MCF 10A (cell line): Measurements from ENCODE around the gene CNTNAP2. TPM values are rescaled to one million over a fixed set of nuclear protein-coding genes. Genes with fewer than 3 reads are reported as not detected.

Experiments used
- BruUV-seq: library from RNA; stranded (reverse); fragments of 400-500 nt; replicated peaks from 2 replicates; lab custom pipeline; 2021; lab: Mats Ljungman, UMichigan
- CTCF ChIA-PET: fragments of 300-600 bp; sonication (Branson Sonifier 250); formaldehyde crosslinking; extraction: SDS; loops from one replicate; lab custom pipeline; 2021; ENCODE audit warnings: antibody characterized with exemption, inconsistent platforms; lab: Yijun Ruan, JAX
- POLR2A ChIA-PET: fragments of 300-600, 350-650 bp; sonication (Branson Sonifier 250); formaldehyde crosslinking; extraction: SDS; loops from one replicate; lab custom pipeline; 2020; ENCODE audit warnings: antibody characterized with exemption, inconsistent platforms; lab: Yijun Ruan, JAX
- DNase-seq: peaks from one replicate; pipeline ENCODE4 v3.0.0-alpha.2; 2018; ENCODE audit not compliant: unreplicated experiment
- H3K27ac Mint-ChIP-seq: one replicate; pipeline ENCODE4 v1.8.0; 2022; ENCODE audit warnings: mild to moderate bottlenecking, low read depth, mixed read lengths; ENCODE audit not compliant: unreplicated experiment
- H3K27me3 Mint-ChIP-seq: one replicate; pipeline ENCODE4 v1.8.0; 2022; ENCODE audit warnings: mixed read lengths; ENCODE audit not compliant: insufficient read depth, unreplicated experiment
- H3K36me3 Mint-ChIP-seq: one replicate; pipeline ENCODE4 v1.8.0; 2022; ENCODE audit warnings: mild to moderate bottlenecking, moderate library complexity, mixed read lengths; ENCODE audit not compliant: insufficient read depth, unreplicated experiment
- H3K4me1 Mint-ChIP-seq: one replicate; pipeline ENCODE4 v1.8.0; 2022; ENCODE audit warnings: mixed read lengths; ENCODE audit not compliant: insufficient read depth, unreplicated experiment
- H3K4me3 Mint-ChIP-seq: one replicate; pipeline ENCODE4 v1.8.0; 2022; ENCODE audit warnings: mild to moderate bottlenecking, moderate library complexity, mixed read lengths; ENCODE audit not compliant: unreplicated experiment
- H3K9me3 Mint-ChIP-seq: one replicate; pipeline ENCODE4 v1.8.0; 2022; ENCODE audit warnings: mixed read lengths; ENCODE audit not compliant: unreplicated experiment
- intact Hi-C: fragments of 100-400 bp; cut with micrococcal nuclease; formaldehyde crosslinking; loops from 2 replicates; pipeline ENCODE4 v1.14.1; 2022
- total RNA-seq: library from RNA; stranded (reverse); gene quantifications from 2 replicates; pipeline ENCODE4 v1.2.3, GENCODE V29; 2022
- TF ChIP-seq, protein P1 (sequence below): fragments of 200-600 bp; IDR thresholded peaks from one replicate; pipeline ENCODE4 v1.8.0; 2022; ENCODE audit warnings: antibody characterized with exemption, mild to moderate bottlenecking; ENCODE audit not compliant: unreplicated experiment

CNTNAP2 gene
- total RNA-seq, 1 experiment from 2014 or later = 1.1 TPM

DNA sequence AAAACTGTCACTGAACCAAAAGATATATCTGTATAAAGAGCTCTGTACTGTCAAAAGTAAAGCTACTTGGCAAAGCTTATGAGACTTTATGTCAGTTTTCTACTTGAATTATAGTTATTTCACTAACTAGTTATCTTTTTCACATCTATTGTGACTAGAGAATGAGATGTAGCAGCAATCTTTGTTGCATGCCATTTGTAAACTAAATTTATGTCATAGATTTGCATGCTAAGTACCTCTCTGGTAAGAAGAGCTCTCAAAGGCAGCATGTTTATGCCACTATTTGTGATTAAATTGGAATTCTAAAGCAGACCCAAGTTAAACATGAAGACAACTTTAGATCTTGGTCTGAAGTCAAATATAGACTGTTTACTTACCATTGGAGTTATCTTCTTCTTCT, 300.6 kb downstream of the CNTNAP2 start:
- CTCF ChIA-PET = no interaction called here
- no peak for DNase-seq
- Mint-ChIP-seq H3K27ac (no peak overlapping the region), H3K27me3 (peaks cover 29% of the 10 kb centered on the region), H3K4me1 (no peaks in the 10 kb centered on the region), H3K36me3 (no peaks in the 10 kb centered on the region), H3K9me3 (no peaks in the 10 kb centered on the region), H3K4me3 (no peak overlapping the region)
- TF ChIP-seq, protein P1, sequence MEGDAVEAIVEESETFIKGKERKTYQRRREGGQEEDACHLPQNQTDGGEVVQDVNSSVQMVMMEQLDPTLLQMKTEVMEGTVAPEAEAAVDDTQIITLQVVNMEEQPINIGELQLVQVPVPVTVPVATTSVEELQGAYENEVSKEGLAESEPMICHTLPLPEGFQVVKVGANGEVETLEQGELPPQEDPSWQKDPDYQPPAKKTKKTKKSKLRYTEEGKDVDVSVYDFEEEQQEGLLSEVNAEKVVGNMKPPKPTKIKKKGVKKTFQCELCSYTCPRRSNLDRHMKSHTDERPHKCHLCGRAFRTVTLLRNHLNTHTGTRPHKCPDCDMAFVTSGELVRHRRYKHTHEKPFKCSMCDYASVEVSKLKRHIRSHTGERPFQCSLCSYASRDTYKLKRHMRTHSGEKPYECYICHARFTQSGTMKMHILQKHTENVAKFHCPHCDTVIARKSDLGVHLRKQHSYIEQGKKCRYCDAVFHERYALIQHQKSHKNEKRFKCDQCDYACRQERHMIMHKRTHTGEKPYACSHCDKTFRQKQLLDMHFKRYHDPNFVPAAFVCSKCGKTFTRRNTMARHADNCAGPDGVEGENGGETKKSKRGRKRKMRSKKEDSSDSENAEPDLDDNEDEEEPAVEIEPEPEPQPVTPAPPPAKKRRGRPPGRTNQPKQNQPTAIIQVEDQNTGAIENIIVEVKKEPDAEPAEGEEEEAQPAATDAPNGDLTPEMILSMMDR = no peak
- intact Hi-C loops = no loop called here
- POLR2A ChIA-PET = no interaction called here
- no TSS peak for BruUV-seq

DNA sequence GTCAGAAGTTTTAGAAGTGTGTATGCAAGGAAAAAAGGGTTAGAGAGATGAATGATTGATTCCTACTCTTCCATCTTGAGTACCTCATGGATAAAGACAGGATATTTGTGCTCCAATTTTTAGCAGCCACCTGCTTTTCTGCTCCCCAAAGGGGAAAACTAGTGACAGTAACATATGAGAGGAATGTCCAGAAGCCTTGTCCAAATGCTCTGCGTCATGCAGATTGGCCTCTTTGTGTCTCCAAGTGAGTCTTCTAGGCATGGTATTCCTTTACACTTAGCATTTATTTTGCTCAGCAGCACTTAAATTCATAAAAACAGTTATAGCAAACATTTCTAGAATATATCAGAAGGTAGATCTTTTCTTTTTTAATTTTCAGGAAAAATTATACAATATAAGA, 306.8 kb downstream of the CNTNAP2 start:
- H3K27me3 Mint-ChIP-seq = peaks cover 23% of the 10 kb centered on the region
- H3K27ac Mint-ChIP-seq = no peak overlapping the region
- TF ChIP-seq, protein P1 = no peak
- no peaks in the 10 kb centered on the region for H3K36me3 Mint-ChIP-seq
- DNase-seq = no peak
- ChIA-PET POLR2A (interaction anchor here (0.9 kb wide), 1 partner anchor 9 kb away, joined by 3 read pairs; no protein-coding TSS in a partner anchor), CTCF (no interaction called here)
- BruUV-seq = no TSS peak
- H3K4me3 Mint-ChIP-seq = no peak overlapping the region
- no peaks in the 10 kb centered on the region for H3K9me3 Mint-ChIP-seq
- intact Hi-C loops = no loop called here
- no peaks in the 10 kb centered on the region for H3K4me1 Mint-ChIP-seq

DNA sequence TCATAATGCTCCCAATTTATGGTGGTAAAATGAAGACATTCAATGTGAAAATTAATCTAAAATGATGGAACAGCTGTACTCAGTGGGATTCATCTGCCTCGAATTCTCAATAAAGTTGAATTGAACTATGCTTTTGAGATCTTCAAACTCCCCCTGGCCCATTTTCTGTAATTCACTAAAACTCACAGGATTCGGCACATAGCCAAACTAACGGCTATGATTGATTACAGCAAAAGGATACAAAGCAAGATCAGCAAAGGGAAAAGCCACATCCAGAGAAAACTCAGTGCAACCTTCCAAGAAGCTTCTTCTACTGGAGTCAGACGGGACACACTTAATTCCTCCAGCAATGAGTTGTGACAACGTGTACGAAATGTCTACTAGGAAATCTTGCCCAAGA, 307.5 kb downstream of the CNTNAP2 start:
- DNase-seq = no peak
- Mint-ChIP-seq H3K9me3 (no peaks in the 10 kb centered on the region), H3K27ac (no peak overlapping the region), H3K4me1 (no peaks in the 10 kb centered on the region), H3K4me3 (no peak overlapping the region), H3K36me3 (no peaks in the 10 kb centered on the region), H3K27me3 (peaks cover 23% of the 10 kb centered on the region)
- ChIA-PET POLR2A (no interaction called here), CTCF (no interaction called here)
- BruUV-seq = no TSS peak
- TF ChIP-seq, protein P1 = no peak
- intact Hi-C loops = no loop called here

DNA sequence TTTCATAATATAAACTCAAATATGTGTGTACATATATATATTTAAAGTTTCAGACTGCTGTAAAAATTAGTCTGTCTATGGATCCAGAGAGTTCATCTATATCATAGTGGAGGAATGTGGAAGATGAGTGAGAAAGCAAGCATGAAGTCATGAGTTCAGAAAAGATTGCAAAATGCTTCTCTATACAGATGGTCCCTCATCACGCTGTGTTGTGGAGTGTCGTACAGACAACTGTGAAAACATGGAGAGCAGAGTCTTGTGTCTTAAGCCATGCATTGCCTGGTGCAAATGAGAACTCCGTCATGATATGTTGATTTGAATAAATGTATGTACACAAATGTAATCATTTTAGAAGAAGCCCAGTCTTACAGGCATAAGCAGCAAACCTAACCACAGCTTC, 316.9 kb downstream of the CNTNAP2 start:
- no peak overlapping the region for H3K4me3 Mint-ChIP-seq
- H3K27ac Mint-ChIP-seq = no peak overlapping the region
- H3K4me1 Mint-ChIP-seq = no peaks in the 10 kb centered on the region
- ChIA-PET CTCF (no interaction called here), POLR2A (no interaction called here)
- TF ChIP-seq, protein P1 = no peak
- no peaks in the 10 kb centered on the region for H3K36me3 Mint-ChIP-seq
- BruUV-seq = no TSS peak
- intact Hi-C loops = no loop called here
- H3K27me3 Mint-ChIP-seq = peaks cover 59% of the 10 kb centered on the region
- no peak for DNase-seq
- no peaks in the 10 kb centered on the region for H3K9me3 Mint-ChIP-seq
